Esophagus muscularis mucosa (tissue), 4 donors: ENCODE measurements around the gene FRMD4A.

Experiments used
- CTCF ChIP-seq, 3 experiments: fragments of 200-600 bp in 2 of 3; fragments of 450-650 bp in 1 of 3; sonication (generic) in 2 of 3; IDR thresholded peaks; one replicate each; pipeline ENCODE4 v1.5.1; 2017 to 2019; ENCODE audit warnings: antibody characterized with exemption in 3 of 3, mild to moderate bottlenecking in 2 of 3, moderate library complexity in 1 of 3
- EP300 ChIP-seq: sonication (generic); formaldehyde crosslinking; IDR thresholded peaks from one replicate; pipeline ENCODE4 v1.6.1; 2017; ENCODE audit warnings: antibody characterized with exemption
- POLR2A ChIP-seq: fragments of 450-650 bp; IDR thresholded peaks from one replicate; pipeline ENCODE4 v1.6.1; 2017; ENCODE audit warnings: antibody characterized with exemption, moderate library complexity, mild to moderate bottlenecking, low read depth
- POLR2AphosphoS5 ChIP-seq, 2 donors: sonication (generic); formaldehyde crosslinking; IDR thresholded peaks; one replicate each; pipeline ENCODE4 v1.6.1; 2017; ENCODE audit warnings: antibody characterized with exemption in 2 of 2

DNA sequence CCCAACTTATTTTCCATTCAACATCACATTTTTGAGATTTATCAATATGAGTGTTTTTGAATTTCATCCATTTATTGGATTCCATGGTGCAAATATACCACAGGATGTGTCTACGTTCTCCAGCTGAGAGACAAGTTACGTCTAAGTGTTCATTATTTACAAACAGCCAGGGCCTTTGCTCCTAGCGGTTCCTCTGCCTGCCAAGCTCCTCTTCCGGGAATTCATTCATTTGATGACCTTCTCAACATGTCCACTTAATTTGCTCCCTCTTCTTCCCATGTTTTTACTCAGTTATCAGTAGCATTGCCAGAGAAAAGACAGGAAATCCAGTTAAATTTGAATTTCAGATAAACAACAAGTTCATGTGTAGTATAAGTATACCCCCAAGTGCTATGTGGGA, 422.2 kb downstream of the FRMD4A start:
- TF ChIP-seq CTCF (IDR thresholded peaks at IDR 0.05) (no peak), POLR2A (no peak), POLR2AphosphoS5 (IDR thresholded peaks at IDR 0.05) (no peak), EP300 (no peak)
